ENCODE results near the gene CACNA1S. TPM values are rescaled to one million over a fixed set of nuclear protein-coding genes. Genes with fewer than 3 reads are reported as not detected.

CACNA1S gene
- total and polyA plus RNA-seq, 2 of the 8 experiments (the other 6 are each of a cell fraction or from before 2014, with no cell fraction given), result 0.06 TPM; not detected in 1

- TF ChIP-seq RXRA (IDR thresholded peaks at IDR 0.05; ENCODE audit: insufficient read depth, low read depth, low read length), result no peak
- no peak for TF ChIP-seq POU5F1 (IDR thresholded peaks at IDR 0.05; ENCODE audit: low read depth, low read length)
- no peak for TF ChIP-seq FOSL1 (IDR thresholded peaks at IDR 0.05; ENCODE audit: insufficient read depth, low read depth, low read length)
- TF ChIP-seq SUZ12 (IDR thresholded peaks at IDR 0.05; ENCODE audit: low read length), result no peak; the same call in 1 of the 2 replicates
- TF ChIP-seq, protein P1, sequence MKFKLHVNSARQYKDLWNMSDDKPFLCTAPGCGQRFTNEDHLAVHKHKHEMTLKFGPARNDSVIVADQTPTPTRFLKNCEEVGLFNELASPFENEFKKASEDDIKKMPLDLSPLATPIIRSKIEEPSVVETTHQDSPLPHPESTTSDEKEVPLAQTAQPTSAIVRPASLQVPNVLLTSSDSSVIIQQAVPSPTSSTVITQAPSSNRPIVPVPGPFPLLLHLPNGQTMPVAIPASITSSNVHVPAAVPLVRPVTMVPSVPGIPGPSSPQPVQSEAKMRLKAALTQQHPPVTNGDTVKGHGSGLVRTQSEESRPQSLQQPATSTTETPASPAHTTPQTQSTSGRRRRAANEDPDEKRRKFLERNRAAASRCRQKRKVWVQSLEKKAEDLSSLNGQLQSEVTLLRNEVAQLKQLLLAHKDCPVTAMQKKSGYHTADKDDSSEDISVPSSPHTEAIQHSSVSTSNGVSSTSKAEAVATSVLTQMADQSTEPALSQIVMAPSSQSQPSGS (IDR thresholded peaks at IDR 0.05; ENCODE audit: low read length), result no peak
- 0 out of 4 replicates have a peak, but pooled peaks have one; percentile 24 to 46 for TF ChIP-seq HDAC2 (IDR thresholded peaks at IDR 0.05; ENCODE audit: borderline replicate concordance in 1 of 2, low read depth in 2 of 2, low read length in 2 of 2)
- TF ChIP-seq ATF3 (IDR thresholded peaks at IDR 0.05; ENCODE audit: insufficient read depth, low read depth, low read length), result 0 out of 2 replicates have a peak, but pooled peaks have one; percentile 22
- no peak for TF ChIP-seq CBX5 (IDR thresholded peaks at IDR 0.05; ENCODE audit: low read depth, low read length)
- no peak for TF ChIP-seq MAFK (IDR thresholded peaks at IDR 0.05; ENCODE audit: low read depth, low read length)
Measured at GRCh38 chr1:201114245-201115131, 2.3 kb upstream of the CACNA1S start (continued).

Measured in H1 (cell line).